GM12878 (cell line): ENCODE results near the gene CRNKL1. TPM values are rescaled to one million over a fixed set of nuclear protein-coding genes. Genes with fewer than 3 reads are reported as not detected.

Source experiments
- ATAC-seq: fragments of 200-7000 bp; cut with Tn5 transposase; 3 replicates; pipeline ENCODE4 v1.9.1; 2020; ENCODE audit warnings: mild to moderate bottlenecking, moderate library complexity
- BruUV-seq: library from RNA; stranded (reverse); fragments of 400-500 nt; replicated peaks from 2 replicates; lab custom pipeline; 2021; lab: Mats Ljungman, UMichigan
- CTCF ChIA-PET: fragments of 300-600 bp; sonication (Branson Sonifier 250); formaldehyde crosslinking; extraction: SDS; loops from one replicate; lab custom pipeline; 2021; ENCODE audit warnings: inconsistent platforms; lab: Yijun Ruan, JAX
- POLR2A ChIA-PET: fragments of 350-600 bp; formaldehyde crosslinking; extraction: SDS; loops from one replicate; lab custom pipeline; 2021; ENCODE audit warnings: inconsistent platforms; lab: Charles Lee
- RAD21 ChIA-PET: fragments of 300-600 bp; sonication (Branson Sonifier 250); formaldehyde crosslinking; loops from one replicate; lab custom pipeline; 2023; ENCODE audit warnings: antibody characterized with exemption; ENCODE audit not compliant: unreplicated experiment; lab: Charles Lee
- SMC1A ChIA-PET: fragments of 300-600 bp; sonication (Branson Sonifier 250); formaldehyde crosslinking; loops from one replicate; lab custom pipeline; 2023; ENCODE audit not compliant: unreplicated experiment, uncharacterized antibody; lab: Charles Lee
- DNase-seq: peaks from one replicate; pipeline ENCODE4 v3.0.0-alpha.2; 2011; ENCODE audit warnings: low read depth, low spot score
- FAIRE-seq: peaks from 3 replicates; lab custom pipeline; 2011; peaks lifted over from hg19 to GRCh38; lab: Jason Lieb, UNC
- H2AFZ ChIP-seq: 2 replicates; pipeline ENCODE4 v1.6.0; 2011; ENCODE audit warnings: low read depth, low read length, control low read depth; ENCODE audit not compliant: control insufficient read depth
- H3K27ac ChIP-seq: 2 replicates; pipeline ENCODE4 v1.5.1; 2011; ENCODE audit warnings: control low read depth; ENCODE audit not compliant: control insufficient read depth, insufficient read depth
- H3K27me3 ChIP-seq, 2 experiments: replicated peaks in 1 of 2; 2 replicates each; pipeline versions ENCODE4 v1.6.0 to v1.6.1; 2011; ENCODE audit warnings: low read length in 1 of 2; ENCODE audit not compliant: control insufficient read depth in 2 of 2, insufficient read depth in 2 of 2
- H3K36me3 ChIP-seq, 2 experiments: 2 replicates each; pipeline ENCODE4 v1.5.1; 2011; ENCODE audit warnings: low read length in 1 of 2; ENCODE audit not compliant: control insufficient read depth in 2 of 2, insufficient read depth in 2 of 2
- H3K4me1 ChIP-seq: 2 replicates; pipeline ENCODE4 v1.6.1; 2011; ENCODE audit warnings: mild to moderate bottlenecking, low read length, moderate library complexity, mixed read lengths; ENCODE audit not compliant: control insufficient read depth, insufficient read depth
- H3K4me2 ChIP-seq: 2 replicates; pipeline ENCODE4 v1.6.0; 2011; ENCODE audit warnings: control low read depth; ENCODE audit not compliant: control insufficient read depth, insufficient read depth
- H3K4me3 ChIP-seq: fragments of 200-600 bp; sonication (generic); 2 replicates; pipeline ENCODE4 v1.5.1; 2016
- H3K79me2 ChIP-seq: 2 replicates; pipeline ENCODE4 v1.6.0; 2011; ENCODE audit warnings: low read length; ENCODE audit not compliant: control insufficient read depth, insufficient read depth
- H3K9ac ChIP-seq: 2 replicates; pipeline ENCODE4 v1.8.0; 2011; ENCODE audit warnings: low read length, control low read depth, mixed read lengths; ENCODE audit not compliant: control insufficient read depth, insufficient read depth
- H3K9me3 ChIP-seq: replicated peaks from 3 replicates; pipeline ENCODE4 v1.5.1; 2011; ENCODE audit warnings: mild to moderate bottlenecking, low read length; ENCODE audit not compliant: control insufficient read depth, insufficient read depth
- H4K20me1 ChIP-seq: 2 replicates; pipeline ENCODE4 v1.6.0; 2011; ENCODE audit not compliant: control insufficient read depth, insufficient read depth
- BCL3 ChIP-seq: IDR thresholded peaks from 2 replicates; pipeline ENCODE4 v1.6.1; 2011; ENCODE audit warnings: borderline replicate concordance, low read depth, mild to moderate bottlenecking, moderate library complexity, low read length; ENCODE audit not compliant: insufficient read depth, poor library complexity, severe bottlenecking
- CEBPB ChIP-seq, 2 experiments: fragments of 150-350 bp in 1 of 2; IDR thresholded peaks; 2 replicates each; pipeline ENCODE4 v1.6.1; 2012 to 2014; ENCODE audit warnings: low read depth in 2 of 2, low read length in 2 of 2, borderline replicate concordance in 1 of 2, inconsistent platforms in 1 of 2
- CHD4 ChIP-seq: fragments of 200-600 bp; sonication (generic); IDR thresholded peaks from 2 replicates; pipeline ENCODE4 v1.6.1; 2016; ENCODE audit warnings: mild to moderate bottlenecking
- EED ChIP-seq: sonication (generic); IDR thresholded peaks from 2 replicates; pipeline ENCODE4 v1.6.1; 2016; ENCODE audit warnings: antibody characterized with exemption, low read depth
- LARP7 ChIP-seq: fragments of 450-650 bp; IDR thresholded peaks from 2 replicates; pipeline ENCODE4 v1.6.1; 2017; ENCODE audit warnings: mild to moderate bottlenecking
- MEF2A ChIP-seq: IDR thresholded peaks from 2 replicates; pipeline ENCODE4 v1.6.1; 2011; ENCODE audit warnings: low read depth, mild to moderate bottlenecking, low read length, moderate library complexity; ENCODE audit not compliant: insufficient read depth
- RBBP5 ChIP-seq: fragments of 200-600 bp; sonication (generic); conservative IDR thresholded peaks from 2 replicates; pipeline ENCODE4 v1.6.1; 2016
- WGBS: methylation state at CpG from one replicate; pipeline ENCODE4 v1.1.6; 2016; ENCODE audit warnings: low lambda C conversion rate; ENCODE audit not compliant: insufficient replicate concordance, insufficient coverage; ENCODE audit errors: missing lambda C conversion rate; 5-methylcytosine and 5-hydroxymethylcytosine counted together
- in situ Hi-C: fragments of 300-500 bp; cut with MboI; formaldehyde crosslinking; loops from 9 replicates; pipeline ENCODE4 v1.14.3; 2018; ENCODE audit warnings: mixed read lengths
- intact Hi-C: fragments of 100-400 bp; cut with micrococcal nuclease; formaldehyde crosslinking; loops from one replicate; pipeline ENCODE4 v1.14.2; 2022; ENCODE audit not compliant: unreplicated experiment
- polyA plus RNA-seq, 11 experiments: library from polyadenylated mRNA; depleted of rRNA in 4 of 11; unstranded in 6 of 11; stranded (reverse) in 5 of 11; fragments of >200 nt; fragmentation: Nextera tagmentation in 4 of 11; fragmentation: Illumina TruSeq in 1 of 11; extraction: Ambion mirVana in 4 of 11; extraction: Trizol in 1 of 11; gene quantifications; 1 replicate in 1 of 11; 2 replicates in 10 of 11; pipeline versions ENCODE4 v1.2.1 to v1.2.3, GENCODE V29; 2011 to 2016; ENCODE audit warnings: inconsistent platforms in 2 of 11, missing spikeins in 2 of 11, low read depth in 1 of 11
- total RNA-seq, 4 experiments: library from RNA; depleted of rRNA in 3 of 4; stranded (reverse); fragments of >200 nt in 3 of 4; fragmentation: Illumina TruSeq in 1 of 4; extraction: Trizol in 1 of 4; gene quantifications; 2 replicates each; pipeline versions ENCODE4 v1.2.1 to v1.2.3, GENCODE V29; 2013 to 2021

The CRNKL1 gene
- total and polyA plus RNA-seq, 10 of the 15 experiments (the other 5 are each of a cell fraction or from before 2014, with no cell fraction given), result 9.5 to 28.4 (median 17.5) TPM

GRCh38 chr20:19996222-19996621 lies 56.0 kb downstream of the CRNKL1 start:
- no peak overlapping the region for H3K4me3 ChIP-seq
- H3K36me3 ChIP-seq, result no peaks in the 10 kb centered on the region
- no peak overlapping the region for H2AFZ ChIP-seq
- in situ Hi-C loops (loop anchor here (5.0 kb wide), 3 partner anchors 94 to 309 kb away; no protein-coding TSS in a partner anchor), intact Hi-C loops (no loop called here)
- H3K9ac ChIP-seq, result no peak overlapping the region
- no TSS peak for BruUV-seq
- H3K27ac ChIP-seq, result no peak overlapping the region
- no peaks in the 10 kb centered on the region for H3K79me2 ChIP-seq
- no peak for TF ChIP-seq CEBPB (IDR thresholded peaks at IDR 0.05; ENCODE audit: borderline replicate concordance in 1 of 2, low read depth in 2 of 2, low read length in 2 of 2)
- TF ChIP-seq EED, result no peak
- no peak for TF ChIP-seq CHD4
- no peak for TF ChIP-seq MEF2A
- no peak for TF ChIP-seq BCL3
- TF ChIP-seq LARP7, result no peak
- no peak for TF ChIP-seq RBBP5
- RAD21 ChIA-PET, result interaction anchor here (2.1 kb wide), 1 partner anchor 211 kb away, joined by 6 read pairs; no protein-coding TSS in a partner anchor
- no peaks in the 10 kb centered on the region for H4K20me1 ChIP-seq
- H3K4me2 ChIP-seq, result no peak overlapping the region
- H3K27me3 ChIP-seq, result no peaks in the 10 kb centered on the region; a peak in 1 of 4 replicates
- H3K9me3 ChIP-seq, result no peaks in the 10 kb centered on the region
- POLR2A ChIA-PET, result no interaction called here
- ATAC-seq (no peak), FAIRE-seq (no peak), DNase-seq (no peak)
- SMC1A ChIA-PET, result interaction anchor here (3.7 kb wide), 1 partner anchor 93 kb away, joined by 20 read pairs; no protein-coding TSS in a partner anchor
- H3K4me1 ChIP-seq, result no peaks in the 10 kb centered on the region
- WGBS, result 85% methylated on average over 8 of the region's 8 CpGs
- CTCF ChIA-PET, result interaction anchor here (1.0 to 2.0 kb wide), 3 partner anchors 85 to 213 kb away, joined by 4 to 6 read pairs (median 4); no protein-coding TSS in a partner anchor
